Measurements from ENCODE around the gene PRKX.
A peak's percentile ranks its signal among the peaks of the same experiment; 100 is the strongest.
"Not testable (repeated sequence)": the region's sequence is repeated elsewhere in the genome, so short reads cannot be mapped to it uniquely, and the experiment has no call there.

PRKX gene

GRCh38 chrX:3697701-3698279 is 15.7 kb downstream of the PRKX start:
- CTCF ChIA-PET = no interaction called here
- Mint-ChIP-seq H3K27ac (no peak overlapping the region), H3K4me3 (no peak overlapping the region), H3K27me3 (no peaks in the 10 kb centered on the region), H3K36me3 (peaks cover 57% of the 10 kb centered on the region), H3K4me1 (peaks cover 77% of the 10 kb centered on the region), H3K9me3 (peaks cover 3% of the 10 kb centered on the region)
- DNase-seq = no peak

- CTCF ChIA-PET = no interaction called here
- no peak for DNase-seq
- peaks cover 55% of the 10 kb centered on the region for H3K36me3 Mint-ChIP-seq
- peaks cover 3% of the 10 kb centered on the region for H3K9me3 Mint-ChIP-seq
- H3K27ac Mint-ChIP-seq = peak overlapping the region; percentile 65
- H3K27me3 Mint-ChIP-seq = no peaks in the 10 kb centered on the region
- H3K4me1 Mint-ChIP-seq = peaks cover 78% of the 10 kb centered on the region
- no peak overlapping the region for H3K4me3 Mint-ChIP-seq
Measured at GRCh38 chrX:3697220-3697684, 16.2 kb downstream of the PRKX start.

DNA sequence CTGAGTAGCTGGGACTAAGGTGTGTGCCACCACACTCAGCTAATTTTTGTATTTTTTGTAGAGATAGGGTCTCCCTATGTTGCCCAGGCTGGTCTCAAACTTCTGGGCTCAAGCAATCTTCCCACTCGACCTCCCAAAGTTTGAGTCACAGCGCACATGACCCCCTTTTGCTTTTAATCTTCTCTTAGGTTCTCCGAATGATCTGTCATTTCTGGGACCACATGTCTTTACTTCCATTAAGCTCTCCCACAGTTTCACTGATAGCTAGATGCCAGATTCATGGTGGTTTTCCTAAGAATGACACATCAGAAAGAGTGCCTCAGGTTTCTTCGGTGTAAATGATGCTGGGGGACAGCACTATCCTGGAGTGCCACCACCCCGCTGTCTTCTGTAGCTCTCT is 17.9 kb downstream of the PRKX start:
- DNase-seq = no peak
- H3K4me3 Mint-ChIP-seq = no peak overlapping the region
- peaks cover 47% of the 10 kb centered on the region for H3K36me3 Mint-ChIP-seq
- H3K27me3 Mint-ChIP-seq = no peaks in the 10 kb centered on the region
- peaks cover 3% of the 10 kb centered on the region for H3K9me3 Mint-ChIP-seq
- H3K4me1 Mint-ChIP-seq = peaks cover 72% of the 10 kb centered on the region
- CTCF ChIA-PET = no interaction called here
- no peak overlapping the region for H3K27ac Mint-ChIP-seq

DNA sequence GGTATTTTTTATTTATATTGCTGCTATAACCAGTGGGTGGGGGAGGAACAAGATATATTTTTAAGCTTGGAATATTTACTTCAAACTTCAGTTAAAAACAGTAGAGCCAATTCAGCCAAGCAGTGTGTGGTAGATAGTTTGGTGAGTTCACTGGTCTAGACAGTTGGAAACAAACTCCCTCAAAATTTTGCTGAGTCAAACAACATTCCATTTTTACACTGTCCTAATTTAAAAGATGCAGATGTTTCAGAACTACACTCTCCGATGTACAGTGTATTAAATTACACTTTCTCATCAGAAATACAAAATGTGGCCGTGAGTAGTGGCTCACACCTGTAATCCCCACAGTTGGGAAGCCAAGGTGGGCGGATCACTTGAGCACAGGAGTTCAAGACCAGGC is 23.3 kb downstream of the PRKX start:
- H3K4me3 Mint-ChIP-seq = no peak overlapping the region
- no peaks in the 10 kb centered on the region for H3K27me3 Mint-ChIP-seq
- H3K27ac Mint-ChIP-seq = no peak overlapping the region
- CTCF ChIA-PET = no interaction called here
- no peak for DNase-seq
- H3K4me1 Mint-ChIP-seq = peaks cover 39% of the 10 kb centered on the region
- peaks cover 23% of the 10 kb centered on the region for H3K36me3 Mint-ChIP-seq
- H3K9me3 Mint-ChIP-seq = no peaks in the 10 kb centered on the region

- H3K36me3 Mint-ChIP-seq = peaks cover 15% of the 10 kb centered on the region
- H3K4me1 Mint-ChIP-seq = peaks cover 25% of the 10 kb centered on the region
- H3K27ac Mint-ChIP-seq, H3K9me3 Mint-ChIP-seq, CTCF ChIA-PET, DNase-seq, H3K27me3 Mint-ChIP-seq, H3K4me3 Mint-ChIP-seq: not testable (repeated sequence)
Measured at GRCh38 chrX:3683236-3683635, 30.2 kb downstream of the PRKX start.

GRCh38 chrX:3680459-3680858 is 33.0 kb downstream of the PRKX start:
- no peak overlapping the region for H3K27ac Mint-ChIP-seq
- H3K27me3 Mint-ChIP-seq = no peaks in the 10 kb centered on the region
- peaks cover 35% of the 10 kb centered on the region for H3K4me1 Mint-ChIP-seq
- no peak for DNase-seq
- H3K9me3 Mint-ChIP-seq = no peaks in the 10 kb centered on the region
- peaks cover 24% of the 10 kb centered on the region for H3K36me3 Mint-ChIP-seq
- H3K4me3 Mint-ChIP-seq = no peak overlapping the region
- CTCF ChIA-PET = no interaction called here

- peaks cover 26% of the 10 kb centered on the region for H3K36me3 Mint-ChIP-seq
- H3K4me1 Mint-ChIP-seq = peaks cover 30% of the 10 kb centered on the region
- H3K9me3 Mint-ChIP-seq = no peaks in the 10 kb centered on the region
Measured at GRCh38 chrX:3679669-3680068, 33.8 kb downstream of the PRKX start.

DNA sequence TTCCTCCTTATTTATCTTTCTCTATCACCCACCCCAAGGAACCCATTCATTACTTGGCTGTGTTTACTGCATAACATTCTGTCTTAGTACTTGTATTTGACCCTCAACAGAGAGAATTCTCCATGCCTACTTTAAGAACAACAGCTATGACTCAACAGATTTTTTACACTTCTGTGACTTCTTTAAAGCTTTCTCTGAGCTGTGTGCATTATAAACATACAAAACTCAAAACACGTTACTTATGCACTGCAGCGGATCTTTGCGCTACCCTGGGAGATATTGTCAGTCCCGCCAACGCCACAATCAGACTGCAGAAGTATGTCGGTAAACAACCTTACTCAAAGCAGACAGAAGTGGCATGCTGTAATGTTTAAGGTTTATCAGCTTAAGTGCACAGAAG is 35.1 kb downstream of the PRKX start:
- H3K4me3 Mint-ChIP-seq = no peak overlapping the region
- peaks cover 30% of the 10 kb centered on the region for H3K4me1 Mint-ChIP-seq
- no peaks in the 10 kb centered on the region for H3K27me3 Mint-ChIP-seq
- H3K36me3 Mint-ChIP-seq = peaks cover 37% of the 10 kb centered on the region
- DNase-seq = no peak
- CTCF ChIA-PET = interaction anchor here (0.6 kb wide), 1 partner anchor 128 kb away, joined by 3 read pairs; no protein-coding TSS in a partner anchor
- no peaks in the 10 kb centered on the region for H3K9me3 Mint-ChIP-seq
- H3K27ac Mint-ChIP-seq = peak overlapping the region; percentile 13

More at GRCh38 chrX:3679669-3680068, 33.8 kb downstream of the PRKX start:
- Mint-ChIP-seq H3K4me3 (no peak overlapping the region), H3K27ac (peak overlapping the region; percentile 65), H3K27me3 (no peaks in the 10 kb centered on the region)
- DNase-seq = no peak
- CTCF ChIA-PET = no interaction called here

DNA sequence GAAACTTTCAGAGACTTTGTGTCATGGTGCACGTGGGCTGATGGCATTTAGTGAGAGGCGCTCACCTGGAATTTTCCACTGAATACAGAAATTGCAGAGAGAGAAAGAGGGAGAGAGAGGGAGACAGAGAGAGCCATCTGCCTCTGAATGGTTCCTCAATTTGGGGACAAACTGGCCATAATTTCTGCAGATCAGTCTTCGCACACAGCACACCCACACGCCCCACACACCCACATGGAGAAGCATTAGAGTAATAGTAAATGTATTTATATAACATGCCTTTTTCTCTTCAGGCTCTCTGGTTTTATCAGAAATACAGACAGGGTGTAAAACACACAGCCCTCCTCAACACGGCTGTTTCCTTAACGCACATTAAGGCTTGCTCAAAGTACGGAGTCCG is 38.6 kb downstream of the PRKX start:
- Mint-ChIP-seq H3K9me3 (no peaks in the 10 kb centered on the region), H3K27me3 (no peaks in the 10 kb centered on the region), H3K4me1 (peaks cover 29% of the 10 kb centered on the region), H3K36me3 (peaks cover 50% of the 10 kb centered on the region), H3K4me3 (no peak overlapping the region), H3K27ac (no peak overlapping the region)
- CTCF ChIA-PET = no interaction called here
- no peak for DNase-seq

DNA sequence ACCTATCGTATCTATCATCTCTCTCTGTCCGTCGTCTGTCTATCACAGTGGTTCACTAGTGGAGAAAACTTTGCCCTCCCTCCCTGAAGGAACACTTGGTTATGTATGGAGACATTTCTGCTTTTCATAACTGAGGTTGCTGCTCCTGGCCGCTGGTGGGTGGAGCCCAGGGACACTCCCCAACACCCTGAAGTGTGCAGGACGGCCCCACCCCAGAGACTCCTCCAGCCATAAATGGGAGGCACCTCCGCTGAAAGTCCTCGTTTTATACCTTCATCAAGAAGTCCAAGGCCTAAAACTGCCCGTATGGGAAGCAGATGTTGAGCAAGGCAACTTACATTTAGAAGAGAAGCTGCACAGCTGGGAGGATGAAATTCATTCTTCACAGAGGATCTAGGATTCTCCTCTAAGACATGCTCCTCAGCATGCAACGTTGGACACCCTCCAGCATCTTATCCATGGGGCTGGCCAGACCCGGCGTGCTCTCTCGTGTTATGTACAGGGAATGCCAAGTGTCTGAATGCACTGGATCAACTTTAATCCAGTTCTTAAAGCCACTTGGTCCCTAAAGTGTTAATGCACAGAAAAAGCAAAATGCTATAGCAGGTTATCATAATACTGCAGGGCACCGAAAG is 43.5 kb downstream of the PRKX start:
- Mint-ChIP-seq H3K27me3 (no peaks in the 10 kb centered on the region), H3K9me3 (no peaks in the 10 kb centered on the region), H3K36me3 (peaks cover 51% of the 10 kb centered on the region), H3K27ac (no peak overlapping the region), H3K4me1 (no peaks in the 10 kb centered on the region), H3K4me3 (no peak overlapping the region)
- no peak for DNase-seq
- CTCF ChIA-PET = no interaction called here

DNA sequence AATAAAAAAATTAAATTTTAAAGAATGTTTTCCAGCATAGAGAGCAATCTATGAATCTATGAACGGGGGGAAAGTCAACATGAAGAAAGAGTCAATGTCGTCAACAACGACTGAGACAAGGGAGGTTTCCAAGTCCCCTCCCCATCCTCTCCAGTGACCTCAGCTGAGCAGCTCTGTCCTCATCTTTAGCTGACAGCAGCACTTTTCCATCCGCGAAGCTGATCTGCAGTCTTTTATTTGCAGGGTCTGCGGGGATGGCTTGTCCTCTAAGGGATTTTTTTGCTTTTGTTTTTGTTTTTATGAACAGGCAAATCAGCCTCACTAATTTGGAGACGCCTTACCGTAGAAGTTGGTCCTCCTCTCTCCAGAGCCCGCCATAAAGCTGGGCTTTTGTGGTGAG is 46.5 kb downstream of the PRKX start:
- Mint-ChIP-seq H3K36me3 (peaks cover 46% of the 10 kb centered on the region), H3K27ac (no peak overlapping the region), H3K4me3 (no peak overlapping the region), H3K27me3 (no peaks in the 10 kb centered on the region), H3K4me1 (peaks cover 11% of the 10 kb centered on the region), H3K9me3 (no peaks in the 10 kb centered on the region)
- DNase-seq = no peak
- CTCF ChIA-PET = no interaction called here

GRCh38 chrX:3664921-3665320 is 48.5 kb downstream of the PRKX start:
- Mint-ChIP-seq H3K27me3 (no peaks in the 10 kb centered on the region), H3K27ac (no peak overlapping the region)

DNA sequence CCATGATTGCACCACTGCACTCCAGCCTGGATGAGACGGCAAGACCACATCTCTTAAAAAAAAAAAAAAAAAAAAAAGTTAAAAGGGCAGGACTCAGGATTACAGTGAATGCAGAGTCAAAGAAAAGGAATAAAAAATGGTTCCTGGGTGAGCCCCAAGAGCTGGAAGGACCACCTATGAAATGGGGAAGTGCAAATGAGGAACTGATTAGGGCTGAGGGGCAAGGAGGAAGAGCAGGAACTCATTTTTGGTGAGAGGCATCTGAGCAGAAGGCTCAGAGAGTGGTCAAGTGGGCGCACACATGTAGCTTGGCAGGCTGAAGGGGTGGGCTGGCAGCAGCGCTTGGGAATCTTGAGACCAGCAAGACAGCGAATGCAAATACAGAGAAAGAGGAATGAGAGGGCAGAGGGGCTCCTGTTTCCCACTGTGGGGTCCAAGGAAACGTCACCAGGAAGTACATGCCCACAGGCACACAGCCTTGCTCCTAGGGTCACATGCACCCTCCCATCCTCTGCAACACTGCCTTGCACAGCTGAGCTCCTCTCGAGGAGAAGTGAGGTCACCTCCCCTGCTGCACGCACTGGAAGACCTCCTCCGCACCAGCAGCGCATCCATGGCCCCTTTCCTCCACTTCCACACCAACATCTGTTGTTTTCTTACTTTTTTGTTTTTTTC is 49.7 kb downstream of the PRKX start:
- Mint-ChIP-seq H3K4me1 (peaks cover 21% of the 10 kb centered on the region), H3K36me3 (peaks cover 45% of the 10 kb centered on the region)
- H3K27me3 Mint-ChIP-seq, H3K9me3 Mint-ChIP-seq, H3K27ac Mint-ChIP-seq, H3K4me3 Mint-ChIP-seq, DNase-seq, CTCF ChIA-PET: not testable (repeated sequence)

More at GRCh38 chrX:3664921-3665320, 48.5 kb downstream of the PRKX start:
- H3K4me3 Mint-ChIP-seq = no peak overlapping the region
- no peak for DNase-seq
- CTCF ChIA-PET = no interaction called here
- H3K4me1 Mint-ChIP-seq = peaks cover 21% of the 10 kb centered on the region
- H3K36me3 Mint-ChIP-seq = peaks cover 54% of the 10 kb centered on the region
- H3K9me3 Mint-ChIP-seq = no peaks in the 10 kb centered on the region

- no peak overlapping the region for H3K27ac Mint-ChIP-seq
- peaks cover 21% of the 10 kb centered on the region for H3K4me1 Mint-ChIP-seq
- H3K27me3 Mint-ChIP-seq = no peaks in the 10 kb centered on the region
- CTCF ChIA-PET = interaction anchor here (1.5 kb wide), 1 partner anchor 8 kb away, joined by 3 read pairs; no protein-coding TSS in a partner anchor
- no peak for DNase-seq
- H3K9me3 Mint-ChIP-seq = no peaks in the 10 kb centered on the region
- H3K36me3 Mint-ChIP-seq = peaks cover 33% of the 10 kb centered on the region
- H3K4me3 Mint-ChIP-seq = no peak overlapping the region
Measured at GRCh38 chrX:3659761-3660160, 53.7 kb downstream of the PRKX start.

- Mint-ChIP-seq H3K27me3 (no peaks in the 10 kb centered on the region), H3K27ac (no peak overlapping the region), H3K4me1 (peaks cover 6% of the 10 kb centered on the region), H3K36me3 (peaks cover 22% of the 10 kb centered on the region), H3K9me3 (no peaks in the 10 kb centered on the region), H3K4me3 (no peak overlapping the region)
- CTCF ChIA-PET = no interaction called here
- DNase-seq = no peak
Measured at GRCh38 chrX:3655181-3655580, 58.3 kb downstream of the PRKX start.

Data from activated naive CD4-positive, alpha-beta T cell treated with anti-CD3 and anti-CD28 coated beads, Interleukin-2, amount 10 ng/mL, durations not matched to agents 7 days and 5 days (primary cell).